Activated CD8-positive, alpha-beta memory T cell treated with anti-CD3 and anti-CD28 coated beads, Interleukin-2, amount 50 U/mL, for 1 hour (primary cell): ENCODE results near the gene LSP1.
"Not testable (repeated sequence)": the region's sequence is repeated elsewhere in the genome, so short reads cannot be mapped to it uniquely, and the experiment has no call there.

Source experiments
- DNase-seq: peaks from one replicate; pipeline ENCODE4 v3.0.0-alpha.2; 2020; ENCODE audit errors: extremely low read depth

The LSP1 gene

DNA sequence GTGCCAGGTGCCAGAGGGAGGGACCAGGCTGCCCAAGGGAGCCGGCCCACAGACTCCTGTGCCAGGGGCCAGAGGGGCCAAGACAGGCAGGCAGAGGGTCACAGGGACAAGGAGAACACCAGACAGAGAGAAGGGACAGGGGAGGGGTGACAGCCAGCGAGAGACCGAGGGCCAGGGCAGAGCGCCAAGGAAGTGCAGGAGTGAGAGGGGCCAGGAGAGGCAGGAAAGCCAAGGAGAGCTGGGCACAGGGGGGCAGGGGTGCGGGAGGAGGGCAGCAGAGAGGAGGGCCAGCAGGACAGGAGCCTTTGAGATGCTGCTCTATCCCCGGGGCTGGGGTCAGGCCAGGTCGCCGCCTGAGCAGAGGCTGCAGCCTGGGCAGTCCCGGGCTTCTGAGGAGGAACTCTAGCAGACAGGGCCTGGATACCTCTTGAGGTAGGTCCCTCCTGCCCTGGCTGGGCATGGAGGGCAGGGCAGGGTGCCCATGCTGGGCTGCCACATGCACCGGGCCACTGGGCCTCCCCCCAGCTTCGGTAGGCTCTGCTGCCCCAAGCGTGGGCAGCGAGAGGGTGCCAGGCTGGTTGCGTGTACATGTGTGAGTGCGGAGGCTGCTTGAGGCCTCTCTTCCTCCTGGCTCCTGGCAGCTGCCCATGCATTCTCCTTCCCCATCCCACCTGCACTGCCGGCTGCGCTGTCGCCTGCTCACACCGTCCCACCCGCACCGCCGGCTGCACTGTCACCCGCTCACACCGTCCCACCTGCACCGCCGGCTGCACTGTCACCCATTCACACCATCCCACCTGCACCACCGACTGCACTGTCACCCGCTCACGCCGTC is 12.2 kb downstream of the LSP1 start:
- DNase-seq, result no peak

- no peak for DNase-seq
Measured at GRCh38 chr11:1866226-1866625, 13.3 kb downstream of the LSP1 start.

DNA sequence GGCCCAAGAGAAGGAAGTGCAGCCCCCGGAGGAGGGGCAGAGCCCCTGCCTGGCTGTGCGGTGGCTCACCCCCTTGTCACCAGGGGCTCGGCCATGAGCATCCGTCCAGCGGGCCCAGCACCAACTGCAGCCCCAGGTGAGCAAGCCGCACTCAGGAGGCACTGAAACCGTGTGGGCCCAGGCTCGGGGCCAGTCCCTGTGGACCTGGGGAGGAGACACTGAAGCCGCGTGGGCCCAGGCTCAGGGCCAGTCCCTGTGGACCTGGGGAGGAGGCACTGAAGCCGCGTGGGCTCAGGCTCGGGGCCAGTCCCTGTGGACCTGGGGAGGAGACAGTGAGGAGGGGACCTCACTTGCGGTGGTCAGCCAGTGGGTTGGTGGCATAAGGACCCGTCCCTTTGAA is 13.9 kb downstream of the LSP1 start:
- DNase-seq, result no peak

DNA sequence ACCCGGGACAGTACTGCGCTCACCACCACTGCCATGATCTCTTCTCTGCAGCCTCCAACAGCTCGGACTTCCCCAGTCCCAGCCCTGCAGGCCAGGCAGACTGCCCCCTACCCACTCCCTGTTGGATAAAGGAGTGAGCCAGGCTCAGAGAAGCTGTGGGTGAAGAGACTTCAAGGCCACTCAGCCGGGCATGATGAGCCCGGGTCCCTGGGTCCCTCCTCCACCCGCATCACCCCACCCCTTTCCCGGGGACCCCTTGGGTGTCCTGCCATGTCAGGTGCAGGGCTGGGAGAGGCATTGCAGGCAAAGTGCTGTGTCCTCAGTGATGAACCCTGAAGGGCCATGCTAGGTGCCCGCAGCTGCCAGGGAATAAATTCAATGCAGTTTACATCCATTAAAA is 14.5 kb downstream of the LSP1 start:
- no peak for DNase-seq

GRCh38 chr11:1868056-1868635 is 15.3 kb downstream of the LSP1 start:
- DNase-seq, result no peak

GRCh38 chr11:1868636-1869291 is 15.9 kb downstream of the LSP1 start:
- no peak for DNase-seq

DNA sequence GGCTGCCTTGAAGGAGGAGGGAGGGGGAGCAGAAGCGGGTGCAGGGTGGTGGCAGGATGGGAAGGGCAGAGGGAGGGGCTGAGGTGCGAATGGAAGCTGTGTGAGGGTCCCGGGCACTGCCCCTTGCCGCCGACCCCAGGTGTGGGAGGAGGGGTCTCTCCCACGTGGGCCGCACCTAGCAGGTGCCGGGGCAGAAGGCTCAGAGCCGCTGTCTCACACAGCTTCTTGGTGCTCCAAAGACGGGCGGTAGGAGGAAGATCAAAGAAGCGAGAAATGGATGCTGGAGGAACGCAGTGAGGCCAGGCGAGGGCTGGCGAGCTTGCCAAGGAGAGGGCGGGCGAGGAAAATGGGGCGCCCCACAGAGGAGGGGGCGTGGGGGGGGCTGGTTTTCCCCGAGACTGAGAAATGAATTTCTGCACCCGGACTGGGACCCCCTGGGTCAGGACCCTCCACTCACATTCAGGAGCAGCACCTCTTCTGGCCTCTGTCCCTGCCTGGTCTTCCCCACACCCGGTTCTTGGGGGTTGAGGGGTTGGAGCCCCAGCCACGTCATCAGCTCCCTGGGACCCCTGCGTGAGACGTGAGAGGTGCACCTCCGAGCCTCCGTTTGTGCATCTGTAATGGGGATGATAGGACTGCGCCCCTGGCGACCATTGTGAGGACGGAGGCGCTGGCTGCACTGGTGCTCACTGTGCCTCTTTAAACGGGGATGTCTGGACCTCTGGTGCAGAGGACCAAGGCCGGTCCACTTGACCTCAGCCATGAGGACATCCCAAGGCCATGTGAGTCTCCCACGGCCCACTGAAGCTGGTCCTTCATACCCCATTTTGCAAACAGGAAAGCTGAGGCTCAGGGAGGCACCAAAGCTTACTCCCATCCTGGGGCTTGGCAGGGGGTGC is 16.8 kb downstream of the LSP1 start:
- no peak for DNase-seq

GRCh38 chr11:1870326-1870696 is 17.4 kb downstream of the LSP1 start:
- no peak for DNase-seq

- DNase-seq, result no peak
Measured at GRCh38 chr11:1870721-1871466, 18.0 kb downstream of the LSP1 start.

DNA sequence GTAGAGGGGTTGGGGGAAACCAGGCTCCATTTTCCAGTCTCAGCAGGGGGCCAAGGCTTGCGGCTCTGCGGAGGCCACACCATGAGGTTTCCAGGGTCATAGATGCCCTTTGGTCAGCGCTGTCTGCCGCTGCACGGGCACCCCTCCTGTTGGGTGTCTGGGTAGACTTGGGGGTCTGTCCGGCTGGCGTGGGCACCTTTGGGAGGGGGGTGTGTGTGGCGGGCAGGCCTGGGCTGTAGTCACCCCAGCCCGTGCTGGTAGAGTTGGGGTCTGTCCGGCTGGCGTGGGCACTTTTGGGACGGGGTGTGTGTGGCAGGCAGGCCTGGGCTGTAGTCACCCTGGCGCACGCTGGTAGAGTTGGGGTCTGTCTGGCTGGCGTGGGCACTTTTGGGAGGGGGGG is 18.6 kb downstream of the LSP1 start:
- no peak for DNase-seq

- no peak for DNase-seq
Measured at GRCh38 chr11:1872267-1872985, 19.5 kb downstream of the LSP1 start.

DNA sequence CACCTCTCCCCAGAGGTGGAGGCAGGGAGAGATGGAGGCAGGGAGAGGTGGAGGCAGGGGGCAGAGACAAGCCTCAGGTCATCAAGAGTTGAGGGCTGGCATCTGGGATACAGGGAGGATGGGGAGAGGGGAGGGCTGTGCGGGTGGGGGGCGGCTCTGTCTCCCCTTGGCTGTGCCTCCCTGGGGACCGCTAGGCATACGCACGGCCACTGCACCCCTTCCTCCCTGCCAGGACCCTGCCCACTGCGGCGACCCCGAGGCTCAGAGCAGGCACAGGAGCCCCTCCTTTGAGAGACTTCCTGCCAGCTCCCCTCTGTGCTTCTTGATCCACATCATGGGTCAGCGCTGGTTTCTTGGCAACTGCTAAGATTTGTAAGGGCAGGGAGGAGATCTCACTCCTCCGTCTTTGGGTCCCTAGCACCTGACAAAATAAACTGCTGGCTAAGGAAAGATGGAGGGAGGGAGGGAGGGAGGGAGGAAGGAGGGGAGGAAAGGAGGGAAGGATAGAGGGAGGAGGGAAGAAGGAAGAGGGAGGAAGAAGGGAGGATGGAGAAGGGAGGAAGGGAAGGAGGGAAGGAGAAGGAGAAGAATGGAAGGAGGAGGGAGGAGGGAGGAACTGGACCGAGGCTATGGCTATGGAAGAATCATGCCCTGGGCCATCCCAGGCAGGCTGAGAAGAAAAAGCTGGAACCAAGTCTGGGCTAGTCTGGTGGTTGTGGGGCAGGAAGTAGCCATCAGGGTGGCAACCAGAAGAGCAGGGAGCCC is 20.3 kb downstream of the LSP1 start:
- DNase-seq, result no peak

DNA sequence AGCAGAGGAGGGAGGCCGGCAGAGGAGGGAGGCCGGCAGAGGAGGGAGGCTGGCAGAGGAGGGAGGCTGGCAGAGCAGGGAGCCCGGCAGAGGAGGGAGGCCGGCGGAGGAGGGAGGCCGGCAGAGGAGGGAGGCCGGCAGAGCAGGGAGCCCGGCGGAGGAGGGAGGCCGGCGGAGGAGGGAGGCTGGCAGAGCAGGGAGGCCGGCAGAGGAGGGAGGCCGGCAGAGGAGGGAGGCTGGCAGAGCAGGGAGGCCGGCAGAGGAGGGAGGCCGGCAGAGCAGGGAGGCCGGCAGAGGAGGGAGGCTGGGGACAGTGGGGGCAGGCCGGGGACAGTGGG is 20.9 kb downstream of the LSP1 start:
- DNase-seq, result not testable (repeated sequence)

GRCh38 chr11:1874441-1875092 is 21.7 kb downstream of the LSP1 start:
- not testable (repeated sequence) for DNase-seq

DNA sequence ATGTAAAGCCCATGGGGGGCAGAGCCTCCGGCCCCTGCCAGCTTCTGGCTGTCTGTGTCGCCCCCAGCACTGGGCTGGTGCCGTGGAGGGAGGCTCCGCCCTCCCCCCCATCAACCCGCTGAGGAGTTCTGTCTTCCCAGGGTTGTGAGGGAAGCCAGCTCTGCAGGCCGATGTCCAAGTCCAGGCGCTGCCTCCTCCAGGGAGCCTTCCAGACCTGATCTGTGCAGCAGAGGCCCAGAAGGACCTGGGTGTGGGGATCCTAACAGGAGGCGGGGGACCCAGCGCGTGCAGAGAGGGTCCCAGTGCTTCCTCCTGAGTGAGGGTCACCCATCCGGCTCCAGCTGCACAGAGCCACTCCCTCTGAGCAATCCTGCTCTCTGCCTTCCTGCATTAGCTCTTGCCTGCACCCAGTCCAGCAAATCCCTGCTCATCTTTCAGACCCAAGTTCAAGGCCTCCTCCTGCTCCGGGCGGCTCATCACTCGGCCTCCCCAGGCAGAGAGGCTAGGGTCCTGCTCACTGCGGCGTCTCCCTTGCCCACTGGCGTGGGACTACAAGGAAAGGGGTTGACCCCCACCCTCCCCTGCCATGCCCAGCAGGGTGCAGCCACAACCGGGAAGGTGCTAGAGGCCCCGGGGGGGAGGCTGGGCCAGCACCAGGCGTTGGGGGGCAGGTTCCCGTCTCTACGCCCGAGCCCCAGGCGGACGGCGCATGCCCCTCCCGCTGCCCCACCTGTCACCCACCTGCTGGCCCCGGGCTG is 22.4 kb downstream of the LSP1 start:
- DNase-seq, result no peak

- not testable (repeated sequence) for DNase-seq
Measured at GRCh38 chr11:1875851-1876301, 23.0 kb downstream of the LSP1 start.

- DNase-seq, result no peak
Measured at GRCh38 chr11:1876361-1877063, 23.6 kb downstream of the LSP1 start.
